ENCODE data around the gene MGLL.
A peak's percentile ranks its signal among the peaks of the same experiment; 100 is the strongest.

Gene MGLL

GRCh38 chr3:127822041-127822681, at the start of gene MGLL:
MGLL (minus strand) TSS chr3:127822515; CDS start chr3:127822318, 197 bp downstream.
- DNase-seq, result no peak

GRCh38 chr3:127870156-127870555, 47.8 kb upstream of the MGLL start:
- DNase-seq, result no peak

GRCh38 chr3:127867986-127868385, 45.7 kb upstream of the MGLL start:
- peak; percentile 17 for DNase-seq

- DNase-seq, result no peak
These were observed 45.1 kb upstream of the MGLL start for GRCh38 chr3:127867412-127867811.

- no peak for DNase-seq
These were observed 43.6 kb upstream of the MGLL start for GRCh38 chr3:127865941-127866340.

GRCh38 chr3:127860211-127860696, 37.9 kb upstream of the MGLL start:
- DNase-seq, result no peak

GRCh38 chr3:127859730-127860129, 37.4 kb upstream of the MGLL start:
- DNase-seq, result no peak

GRCh38 chr3:127858937-127859336, 36.6 kb upstream of the MGLL start:
- no peak for DNase-seq

GRCh38 chr3:127858521-127858920, 36.2 kb upstream of the MGLL start:
- no peak for DNase-seq

- no peak for DNase-seq
These were observed 35.0 kb upstream of the MGLL start for GRCh38 chr3:127857333-127857732.

GRCh38 chr3:127856801-127857200, 34.5 kb upstream of the MGLL start:
- DNase-seq, result no peak

- DNase-seq, result no peak
These were observed 32.9 kb upstream of the MGLL start for GRCh38 chr3:127855246-127855645.

GRCh38 chr3:127853681-127854080, 31.4 kb upstream of the MGLL start:
- DNase-seq, result no peak

- no peak for DNase-seq
These were observed 29.6 kb upstream of the MGLL start for GRCh38 chr3:127851899-127852298.

GRCh38 chr3:127849368-127849767, 27.1 kb upstream of the MGLL start:
- no peak for DNase-seq

- DNase-seq, result no peak
These were observed 26.1 kb upstream of the MGLL start for GRCh38 chr3:127848131-127849129.

- DNase-seq, result no peak
These were observed 25.0 kb upstream of the MGLL start for GRCh38 chr3:127847236-127847720.

GRCh38 chr3:127846576-127846975, 24.3 kb upstream of the MGLL start:
- DNase-seq, result no peak

- no peak for DNase-seq
These were observed 22.1 kb upstream of the MGLL start for GRCh38 chr3:127844326-127844942.

- no peak for DNase-seq
These were observed 18.4 kb upstream of the MGLL start for GRCh38 chr3:127840671-127841070.

GRCh38 chr3:127839099-127839498, 16.8 kb upstream of the MGLL start:
- DNase-seq, result no peak

- no peak for DNase-seq
These were observed 13.9 kb upstream of the MGLL start for GRCh38 chr3:127835993-127836882.
